Endothelial cell of hepatic sinusoid (primary cell): ENCODE measurements around the gene FAM78B.

Source experiments
- in situ Hi-C: cut with HindIII; loops from 2 replicates; pipeline ENCODE4 v1.10.0; 2017; ENCODE audit warnings: low sequenced_read_pairs

FAM78B gene

DNA sequence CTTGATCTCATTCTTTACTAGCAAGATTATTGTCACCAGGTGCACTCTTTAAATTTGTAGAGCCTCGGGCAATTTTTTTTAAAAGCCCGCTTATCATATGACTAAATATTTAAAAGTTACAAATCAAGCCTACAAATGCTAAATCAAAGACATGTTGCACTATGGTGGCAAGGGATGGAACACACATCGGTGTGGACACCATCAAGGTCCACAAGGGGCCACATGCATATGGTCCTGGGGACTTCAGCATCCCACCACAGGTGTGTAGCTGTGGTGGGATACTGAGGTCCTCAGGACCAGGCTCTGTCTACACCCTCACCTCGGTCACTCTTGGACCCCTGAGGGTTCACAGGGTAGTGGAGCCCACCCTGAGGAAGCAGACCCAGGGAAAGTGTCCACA, 45.8 kb downstream of the FAM78B start:
- in situ Hi-C loops: no loop called here

DNA sequence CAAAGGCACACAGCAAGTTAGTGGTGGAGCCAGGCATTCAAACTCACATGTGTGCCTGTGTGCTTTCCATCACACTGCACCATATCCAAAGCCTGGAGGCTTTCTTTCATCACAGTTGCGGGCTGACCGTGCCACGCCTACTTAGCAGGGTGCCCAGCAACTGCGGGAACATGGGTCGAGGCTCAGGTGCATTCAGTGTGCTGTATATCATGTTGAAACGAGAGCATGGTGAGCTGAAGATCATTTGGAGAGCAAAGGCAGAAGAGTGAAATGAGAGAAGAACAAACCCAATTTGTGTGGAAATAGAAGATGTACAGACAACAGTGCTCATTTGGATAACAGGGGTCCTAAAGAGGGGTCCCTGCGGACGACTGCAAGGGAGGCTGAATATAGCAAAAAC, 46.5 kb downstream of the FAM78B start:
- in situ Hi-C loops: no loop called here

DNA sequence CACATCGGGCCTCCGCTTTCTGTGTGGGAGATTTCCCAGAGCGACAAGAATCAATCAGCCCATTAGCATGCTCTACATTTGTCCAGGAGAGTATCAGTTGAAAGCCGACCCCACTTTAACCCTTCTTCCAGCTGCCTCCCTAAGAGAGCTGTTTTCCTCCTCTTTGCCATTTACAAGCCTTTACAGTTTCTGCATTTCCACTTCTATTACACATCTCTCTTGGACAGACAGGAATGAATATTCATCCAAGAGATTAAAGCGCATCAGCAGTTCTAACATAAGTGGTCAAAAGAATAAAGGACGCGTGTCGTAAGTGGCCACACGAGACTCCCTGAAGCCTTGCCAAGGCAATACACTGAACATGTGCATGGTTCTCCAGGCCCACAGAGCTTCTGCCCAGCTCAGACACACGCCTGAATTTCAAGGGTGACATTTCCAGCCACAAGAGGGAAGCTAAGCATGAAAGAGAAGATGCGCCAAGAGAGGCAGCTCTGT, 47.3 kb downstream of the FAM78B start:
- in situ Hi-C loops: no loop called here

DNA sequence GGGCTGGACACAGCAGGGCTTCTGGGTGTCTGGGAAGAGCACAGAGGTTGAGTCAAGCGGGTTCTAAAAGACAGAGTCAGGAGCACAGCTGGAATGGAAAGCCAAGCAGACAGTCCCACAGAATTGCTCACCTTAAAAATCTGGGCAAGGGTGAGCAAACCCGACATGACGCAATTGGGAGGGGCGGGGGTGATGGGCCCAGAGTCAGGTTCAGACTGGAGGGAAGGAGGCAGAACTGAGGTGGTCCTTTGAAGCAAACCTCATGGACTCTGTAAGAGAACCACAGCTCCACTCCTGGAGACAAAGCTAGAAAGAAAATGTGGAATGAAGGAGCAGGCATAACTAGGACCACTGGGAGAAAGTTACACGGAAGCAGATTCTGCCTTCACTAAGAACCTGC, 49.0 kb downstream of the FAM78B start:
- in situ Hi-C loops: no loop called here

DNA sequence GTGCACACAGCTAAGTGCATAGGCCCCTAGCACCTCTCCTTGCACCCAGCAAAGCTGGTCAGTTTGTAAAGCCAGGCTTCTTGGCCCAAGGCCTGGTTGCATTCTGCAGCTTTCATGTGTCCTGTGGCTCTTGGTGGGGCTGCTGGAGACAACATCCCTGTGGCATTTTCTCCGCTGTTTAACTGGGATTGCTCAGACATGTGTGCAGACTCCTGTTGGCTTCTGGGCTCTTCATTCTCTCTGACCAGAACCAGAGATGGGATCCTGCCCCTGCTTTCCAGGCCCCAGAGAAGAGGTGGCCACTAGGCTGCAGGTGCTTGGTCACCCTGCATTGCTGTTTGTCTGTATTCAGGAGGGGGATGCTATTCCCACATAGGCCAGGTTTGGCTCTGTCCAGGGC, 50.8 kb downstream of the FAM78B start:
- in situ Hi-C loops: no loop called here

DNA sequence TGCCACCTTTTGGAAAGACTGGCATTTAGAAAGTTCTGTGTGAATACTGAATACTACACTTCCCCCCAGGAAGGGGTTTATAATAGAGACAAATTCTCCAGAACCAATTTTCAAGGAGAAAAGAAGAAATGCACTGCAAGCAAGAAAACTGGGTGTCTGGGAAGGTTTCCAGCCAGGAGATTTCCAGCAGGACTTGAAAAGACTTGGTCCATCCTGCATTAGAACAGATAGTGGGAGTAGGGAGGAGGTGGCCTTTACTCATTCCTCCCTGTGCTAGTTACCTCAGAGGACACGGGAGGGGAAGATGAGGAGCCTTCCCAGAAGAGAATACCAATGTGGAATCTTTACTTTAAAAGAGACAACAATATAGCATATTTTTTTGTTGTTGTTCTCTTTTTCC, 52.4 kb downstream of the FAM78B start:
- in situ Hi-C loops: no loop called here

DNA sequence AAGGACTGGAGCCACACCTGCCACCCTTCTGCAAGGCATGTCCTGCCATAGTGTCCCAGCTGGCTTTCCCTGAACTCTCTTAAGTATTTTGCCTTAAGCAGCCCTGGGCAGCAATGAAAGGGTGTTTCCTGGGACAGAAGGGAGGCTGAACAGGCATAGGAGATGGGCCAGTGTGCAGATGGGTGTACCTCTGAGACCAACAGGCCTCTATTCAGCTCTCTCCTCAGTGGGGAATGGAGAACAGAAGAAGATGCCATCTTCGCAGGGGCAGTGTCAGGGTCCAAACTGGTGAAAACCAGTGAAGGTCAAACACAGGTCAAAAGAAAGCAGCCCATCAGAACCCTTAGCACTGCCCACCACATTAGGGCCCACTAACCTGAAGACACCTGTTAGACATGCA, 53.2 kb downstream of the FAM78B start:
- in situ Hi-C loops: no loop called here

DNA sequence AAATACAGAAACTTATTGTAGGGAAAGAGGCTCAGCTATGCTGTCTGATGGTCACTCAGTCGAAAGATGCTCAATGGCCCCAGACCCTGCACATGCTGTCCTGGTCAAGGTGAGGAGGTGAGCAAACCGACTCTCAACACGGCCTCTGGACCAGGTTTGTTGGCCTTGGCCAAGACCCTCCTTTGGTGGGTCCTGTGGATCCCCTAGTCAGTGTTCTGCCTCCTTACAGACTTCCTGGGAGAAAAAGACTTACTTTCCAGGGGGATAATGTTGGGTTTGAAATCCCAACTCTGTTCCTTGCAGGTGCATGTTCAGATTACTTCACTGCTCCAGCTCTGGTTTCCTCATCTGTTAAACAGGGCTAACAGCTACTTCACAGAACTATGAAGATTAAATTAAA, 53.8 kb downstream of the FAM78B start:
- in situ Hi-C loops: no loop called here

DNA sequence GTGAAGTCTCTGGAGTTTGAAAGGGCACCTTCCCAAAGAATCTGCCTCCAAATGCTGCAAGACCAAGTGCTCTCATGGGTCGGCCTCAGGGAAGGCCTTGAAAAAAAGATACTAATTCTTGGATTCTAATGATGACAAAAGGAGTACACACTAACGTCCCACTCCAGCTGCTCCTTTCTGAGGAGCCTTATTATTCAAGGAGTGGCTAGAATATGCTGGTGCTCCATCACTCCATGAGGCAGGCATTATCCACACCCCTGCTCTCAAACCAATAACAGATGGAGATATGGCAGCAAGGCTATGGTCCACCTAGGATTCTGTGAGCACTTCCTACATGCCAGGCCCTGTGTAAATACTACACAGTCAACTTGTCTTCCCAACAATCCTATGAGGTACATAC, 54.4 kb downstream of the FAM78B start:
- in situ Hi-C loops: no loop called here

DNA sequence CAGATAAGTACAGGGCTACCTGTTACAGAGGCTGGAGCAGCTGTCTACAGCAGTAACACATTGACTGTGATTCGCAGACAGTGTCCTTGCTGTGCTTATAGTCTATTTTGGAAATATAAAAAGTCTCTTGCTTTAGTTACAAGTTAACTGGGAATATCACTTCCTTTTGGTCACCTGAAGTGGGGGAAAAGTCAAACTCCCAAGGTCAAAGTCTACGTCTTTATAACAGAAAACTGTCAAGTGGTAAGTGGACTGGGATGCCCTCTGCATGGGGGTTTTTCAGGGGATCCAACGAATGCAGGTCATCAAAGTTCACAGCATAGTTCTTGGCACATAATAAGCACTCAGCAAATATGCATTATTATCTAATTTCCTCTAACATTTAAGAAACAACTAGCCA, 55.4 kb downstream of the FAM78B start:
- in situ Hi-C loops: no loop called here

DNA sequence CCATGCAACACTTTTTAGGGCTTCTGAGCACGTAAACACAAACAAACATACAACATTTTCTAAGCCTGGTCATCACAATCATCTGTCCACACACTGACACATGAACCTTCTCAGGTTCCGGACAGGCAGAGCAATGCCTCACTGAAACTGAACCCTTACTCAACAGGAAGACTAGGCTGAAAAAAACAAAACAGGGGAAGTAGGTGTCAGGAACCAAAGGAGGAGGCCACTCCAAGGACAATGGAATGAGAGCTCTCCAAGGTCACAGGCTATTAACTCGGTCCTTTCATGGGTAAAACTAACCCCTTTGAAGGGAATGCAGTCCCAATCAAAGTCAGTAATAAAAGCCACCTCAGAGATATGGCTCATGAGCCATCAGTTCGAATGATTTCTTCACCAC, 76.6 kb downstream of the FAM78B start:
- in situ Hi-C loops: loop anchor here (5.0 kb wide), 1 partner anchor 62 kb away; no protein-coding TSS in a partner anchor

DNA sequence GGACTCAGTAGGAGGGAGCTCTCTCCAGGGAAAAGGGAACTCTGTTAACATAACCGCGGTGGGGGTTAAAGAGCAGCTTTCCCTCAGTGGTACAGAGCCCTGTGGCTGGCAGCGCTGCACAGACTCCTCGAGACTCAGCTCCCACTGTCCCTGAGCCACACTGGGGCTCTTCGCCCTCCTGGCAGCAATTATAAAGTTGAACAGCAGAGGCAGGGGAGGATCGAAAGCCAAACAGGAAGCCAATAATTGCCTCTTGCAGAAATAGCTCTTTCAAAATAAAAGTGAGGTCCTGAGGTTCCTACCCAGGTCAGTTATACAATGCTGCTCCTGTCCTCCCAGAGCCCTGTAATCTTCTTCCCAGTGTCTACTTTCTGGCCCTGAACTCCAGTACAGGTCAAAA, 77.0 kb downstream of the FAM78B start:
- in situ Hi-C loops: loop anchor here (5.0 kb wide), 1 partner anchor 62 kb away; no protein-coding TSS in a partner anchor

DNA sequence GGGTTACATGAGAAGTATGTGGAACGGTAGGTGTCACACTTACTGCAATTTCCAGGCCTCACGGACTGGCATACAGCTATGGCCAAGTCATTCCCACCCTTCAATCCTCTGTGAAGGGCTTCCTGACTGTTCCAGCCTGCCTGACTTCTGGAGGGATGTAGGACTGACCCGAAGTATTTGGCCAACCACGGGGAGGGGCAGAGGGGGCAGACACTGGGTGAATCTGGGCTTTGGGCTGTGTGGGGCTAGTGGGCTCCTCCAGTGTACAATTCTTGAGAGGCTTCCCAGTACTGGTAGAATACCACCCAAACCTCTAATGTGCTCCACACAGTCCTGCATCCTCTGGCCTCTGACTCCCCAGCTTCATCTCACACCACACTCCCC, 78.2 kb downstream of the FAM78B start:
- in situ Hi-C loops: no loop called here

DNA sequence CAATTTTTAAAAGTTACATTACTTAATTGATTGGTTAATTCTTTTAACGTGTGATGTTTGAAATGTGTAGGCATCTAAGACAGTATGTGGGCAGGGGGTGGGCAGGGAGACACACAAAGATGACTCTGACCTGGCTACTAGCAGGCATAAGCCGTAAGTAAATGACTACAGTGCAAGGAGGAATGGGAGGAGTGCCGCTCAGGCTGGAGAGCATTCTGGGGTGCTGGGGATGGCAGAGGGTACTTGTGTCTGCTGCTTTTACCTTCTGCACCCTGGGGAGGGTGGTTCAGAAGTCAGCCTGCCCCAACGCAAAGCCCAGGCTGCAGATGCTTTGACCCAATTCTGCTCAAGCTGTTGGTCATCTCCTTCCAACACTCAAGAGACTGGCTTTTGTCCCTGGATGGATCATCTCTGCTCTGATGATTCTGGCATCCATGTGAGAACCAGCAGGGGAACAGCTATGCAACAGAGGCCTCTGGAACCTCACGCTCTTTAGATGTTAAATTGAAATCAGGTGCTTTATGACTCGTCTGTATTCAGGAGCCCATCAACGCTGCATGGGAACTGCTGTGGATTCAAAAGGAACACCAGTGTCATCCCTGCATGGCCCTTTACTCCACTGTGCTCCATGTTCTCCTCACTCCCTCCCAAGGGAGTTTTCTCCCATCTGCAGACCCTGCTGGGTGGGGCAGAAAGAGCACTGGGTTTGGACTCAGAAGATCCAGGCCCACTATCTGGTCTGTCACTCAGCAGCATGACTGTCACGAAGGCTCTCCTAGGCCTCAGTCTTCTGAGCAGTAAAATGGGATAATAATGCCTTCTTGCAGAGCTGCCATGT, 78.8 kb downstream of the FAM78B start:
- in situ Hi-C loops: no loop called here

DNA sequence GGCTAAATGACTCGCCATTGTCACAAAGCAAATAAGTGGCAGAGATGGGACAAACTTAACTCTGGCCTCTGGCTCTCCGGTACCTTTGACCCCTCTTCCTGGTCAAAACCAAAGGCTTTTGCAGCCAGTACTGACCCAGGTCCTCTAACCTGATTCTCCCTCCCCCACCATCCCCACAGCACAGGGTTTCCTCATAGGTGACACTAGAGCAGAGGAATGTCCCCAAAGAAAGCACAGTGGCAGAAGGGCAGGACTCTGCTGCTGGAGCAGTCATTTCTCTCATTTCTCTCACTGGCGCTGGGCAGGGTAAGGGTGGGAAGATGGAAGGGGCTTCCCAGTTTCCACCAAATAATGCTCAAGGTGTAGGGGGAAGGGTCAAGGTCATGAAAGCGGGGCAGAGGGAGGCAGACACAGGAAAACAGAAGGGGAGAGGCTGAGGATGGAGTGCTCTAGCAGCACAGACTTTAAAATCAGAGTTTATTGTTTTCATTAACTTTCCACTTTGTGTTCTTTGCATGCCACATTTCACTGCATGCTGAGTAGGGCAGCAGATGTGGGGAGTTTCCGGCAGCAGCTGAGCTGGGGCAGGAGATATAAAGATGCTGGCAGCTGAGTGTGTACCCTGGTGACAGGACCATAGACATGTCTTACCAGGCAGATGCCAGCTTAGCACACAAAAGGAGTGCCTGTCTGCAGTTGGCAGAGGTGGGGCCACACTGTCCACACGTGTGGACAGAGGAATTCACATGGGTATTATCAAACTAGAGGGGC, 80.5 kb downstream of the FAM78B start:
- in situ Hi-C loops: no loop called here

DNA sequence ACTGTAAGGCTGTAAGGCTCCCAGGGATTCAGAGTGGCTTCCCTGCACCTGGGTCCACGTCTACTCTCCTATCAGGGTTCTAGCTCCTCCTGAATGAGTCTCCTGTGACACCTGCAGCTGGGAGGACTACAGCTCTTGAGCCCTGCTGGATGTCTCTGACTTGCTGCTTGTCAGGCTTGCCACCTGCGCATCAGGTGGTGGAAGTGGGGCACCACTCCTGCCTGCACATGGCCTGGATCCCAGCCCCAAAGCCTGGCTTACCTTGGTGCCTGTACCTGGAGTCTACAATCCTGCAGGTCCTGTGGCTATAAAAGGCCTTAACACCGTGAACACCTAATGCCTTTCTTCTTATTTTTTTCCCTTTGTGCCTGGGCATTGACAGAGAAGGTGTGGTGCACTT, 82.2 kb downstream of the FAM78B start:
- in situ Hi-C loops: no loop called here

DNA sequence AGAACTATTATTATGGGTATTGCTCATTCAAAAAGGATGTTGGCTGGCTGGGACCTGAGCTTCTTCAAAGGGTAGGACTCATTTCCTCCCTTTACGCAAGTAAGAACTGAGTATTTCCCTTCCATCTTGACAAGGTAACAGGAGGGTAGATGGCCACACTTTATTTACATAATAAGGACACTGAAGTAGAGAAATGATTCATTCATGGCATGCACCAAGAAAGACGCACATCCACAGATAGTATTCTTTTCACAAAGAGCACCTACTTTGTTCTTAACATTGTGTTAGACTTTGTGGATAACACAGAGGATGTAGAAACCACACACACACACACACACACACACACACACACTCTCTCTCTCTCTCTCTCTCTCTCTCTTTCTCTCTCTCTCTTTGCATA, 82.9 kb downstream of the FAM78B start:
- in situ Hi-C loops: no loop called here

DNA sequence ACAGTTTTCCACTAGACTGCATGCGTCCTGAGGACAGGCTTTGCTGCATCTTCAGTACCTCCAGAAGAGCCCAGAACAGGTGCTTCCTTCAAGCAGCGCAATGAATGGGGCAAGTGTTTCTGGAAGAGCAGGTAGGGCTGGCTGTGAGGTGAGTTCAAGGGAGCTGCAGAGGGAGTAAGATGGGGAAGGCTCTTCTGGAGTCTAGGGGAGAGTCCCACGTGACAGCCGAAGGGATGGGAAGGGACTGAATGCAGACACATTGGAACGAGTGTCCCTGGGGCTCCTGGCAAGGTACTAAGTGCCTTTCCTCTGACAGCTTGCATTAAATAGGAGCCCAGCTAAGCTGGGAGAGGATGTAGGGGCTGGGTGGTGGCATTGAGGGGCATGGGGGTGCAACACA, 84.2 kb downstream of the FAM78B start:
- in situ Hi-C loops: no loop called here

DNA sequence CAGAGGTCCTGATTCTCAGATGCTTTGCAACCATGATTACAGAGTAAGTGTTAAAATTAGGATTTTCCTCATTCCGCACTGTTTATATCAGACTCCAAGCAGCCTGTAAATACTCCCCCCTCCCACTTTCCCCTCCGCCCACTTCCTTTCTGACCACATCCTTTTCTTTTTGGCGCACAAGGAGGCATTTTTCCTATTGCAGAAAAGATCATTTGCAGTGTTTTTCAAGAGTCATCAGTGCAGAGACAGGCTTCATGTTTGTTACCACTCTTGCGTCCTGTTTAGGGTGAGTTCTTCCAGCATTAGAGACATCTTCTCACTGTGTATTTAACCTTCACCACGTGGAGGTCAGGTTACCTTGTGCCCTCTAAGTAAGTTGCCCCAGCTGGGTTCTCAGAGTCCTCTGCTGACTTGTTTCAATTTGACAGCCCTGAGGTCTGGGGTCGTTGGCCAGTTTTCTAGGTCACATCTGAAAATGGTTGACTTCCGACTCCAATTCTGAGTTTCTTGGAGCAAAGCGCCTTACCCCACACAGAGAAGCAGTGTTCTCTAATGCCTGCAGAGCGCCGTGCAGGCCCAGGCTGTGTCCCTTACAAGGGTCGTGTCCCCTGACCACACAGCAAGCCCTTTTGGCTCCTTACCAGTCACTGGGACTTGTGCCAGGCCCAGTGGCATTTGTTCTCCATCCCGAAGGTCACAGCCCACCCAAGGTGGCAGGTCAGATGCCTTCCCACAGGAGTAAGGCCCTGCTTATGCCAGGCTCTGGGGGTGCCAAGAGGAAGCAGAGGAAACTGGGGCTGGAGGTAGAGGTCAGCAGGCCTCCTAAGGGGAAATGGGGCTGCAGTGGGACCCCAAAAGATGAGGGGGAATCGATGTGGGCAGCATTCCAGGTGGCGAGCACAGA, 85.6 kb downstream of the FAM78B start:
- in situ Hi-C loops: no loop called here

DNA sequence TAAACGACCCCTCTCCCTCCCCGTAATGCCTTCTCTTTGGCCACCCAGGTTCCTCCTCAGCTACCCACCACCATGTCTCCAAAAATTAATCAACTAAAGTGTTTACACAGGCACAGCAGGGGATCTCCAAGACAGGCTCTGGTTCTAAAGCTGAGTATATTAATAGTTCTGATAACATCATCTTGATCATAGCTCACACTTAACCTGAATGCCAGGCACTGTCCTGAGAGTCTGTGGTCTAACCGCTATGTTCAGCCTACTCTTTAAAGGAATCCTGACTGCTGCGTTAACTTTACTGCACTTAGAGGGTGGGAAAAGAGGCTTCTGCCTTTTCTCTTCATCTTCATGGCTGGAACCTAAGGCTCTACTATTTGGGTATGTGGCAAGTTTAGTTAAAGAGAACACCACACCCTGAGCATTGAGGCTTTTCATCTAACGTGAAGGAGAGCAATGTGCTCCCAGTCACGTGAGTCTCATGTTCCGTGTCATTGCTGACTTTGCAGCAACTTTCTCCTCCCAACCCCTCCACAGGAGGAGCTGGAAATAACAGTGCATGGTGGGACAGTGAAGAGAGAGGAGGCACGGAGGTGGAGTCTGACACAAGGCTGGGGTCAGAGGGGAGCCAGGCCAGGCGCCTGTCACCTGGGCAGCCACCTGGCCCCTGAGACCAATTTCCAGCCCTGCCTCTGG, 86.4 kb downstream of the FAM78B start:
- in situ Hi-C loops: no loop called here

DNA sequence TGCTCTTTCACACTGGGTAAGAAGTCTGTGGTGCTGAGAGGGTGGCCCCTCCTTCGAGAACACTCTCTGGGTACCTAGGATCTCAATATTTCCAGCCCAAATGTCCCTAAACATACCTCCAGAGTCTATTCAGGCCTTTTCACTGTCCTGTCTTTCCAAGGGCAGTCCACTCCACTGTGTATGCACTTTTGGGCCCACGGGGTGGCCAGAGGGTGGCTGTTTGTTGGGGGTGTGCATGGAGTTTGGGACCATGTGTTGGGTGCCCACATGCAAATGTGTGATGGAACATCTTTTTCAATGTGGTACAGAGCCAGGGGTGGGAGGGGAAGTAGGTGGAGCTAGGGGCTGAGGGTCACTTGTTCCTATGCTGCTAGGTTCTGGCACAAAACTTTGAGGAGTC, 87.5 kb downstream of the FAM78B start:
- in situ Hi-C loops: no loop called here
